Measurements from ENCODE around the gene TMEM98. TPM values are rescaled to one million over a fixed set of nuclear protein-coding genes. Genes with fewer than 3 reads are reported as not detected.
A peak's percentile ranks its signal among the peaks of the same experiment; 100 is the strongest.
"Not testable (repeated sequence)": the region's sequence is repeated elsewhere in the genome, so short reads cannot be mapped to it uniquely, and the experiment has no call there.

TMEM98 gene
- polyA plus RNA-seq (ENCODE audit: insufficient read length in 12 of 12) = 10 to 100 TPM in 11 of 12 donors, not detected in 1; 27.5 to 83.9 (median 40.8) TPM
- long read RNA-seq, donor 1, full-length matches to known transcripts = 75 of 94 reads
- long read RNA-seq, donor 1, partial matches to known transcripts = 14 of 94 reads
- long read RNA-seq, donor 1, other reads (novel, unspliced or antisense) = 5 of 94 reads
- long read RNA-seq, donor 2, full-length matches to known transcripts = 22 of 32 reads
- long read RNA-seq, donor 2, partial matches to known transcripts = 10 of 32 reads
- long read RNA-seq, donor 2, other reads (novel, unspliced or antisense) = 0 of 32 reads
- long read RNA-seq, donor 3, full-length matches to known transcripts = 7 of 7 reads
- long read RNA-seq, donor 3, partial matches to known transcripts = 0 of 7 reads
- long read RNA-seq, donor 3, other reads (novel, unspliced or antisense) = 0 of 7 reads
- long read RNA-seq, donor 4, full-length matches to known transcripts = 13 of 13 reads
- long read RNA-seq, donor 4, partial matches to known transcripts = 0 of 13 reads
- long read RNA-seq, donor 4, other reads (novel, unspliced or antisense) = 0 of 13 reads
- long read RNA-seq, donor 5, full-length matches to known transcripts = 26 of 26 reads
- long read RNA-seq, donor 5, partial matches to known transcripts = 0 of 26 reads
- long read RNA-seq, donor 5, other reads (novel, unspliced or antisense) = 0 of 26 reads
- long read RNA-seq, donor 6, full-length matches to known transcripts = 18 of 18 reads
- long read RNA-seq, donor 6, partial matches to known transcripts = 0 of 18 reads
- long read RNA-seq, donor 6, other reads (novel, unspliced or antisense) = 0 of 18 reads
- long read RNA-seq, donor 7, full-length matches to known transcripts = 12 of 12 reads
- long read RNA-seq, donor 7, partial matches to known transcripts = 0 of 12 reads
- long read RNA-seq, donor 7, other reads (novel, unspliced or antisense) = 0 of 12 reads
- long read RNA-seq, donor 8, full-length matches to known transcripts = 19 of 19 reads
- long read RNA-seq, donor 8, partial matches to known transcripts = 0 of 19 reads
- long read RNA-seq, donor 8, other reads (novel, unspliced or antisense) = 0 of 19 reads
- long read RNA-seq, donor 9, full-length matches to known transcripts = 19 of 19 reads
- long read RNA-seq, donor 9, partial matches to known transcripts = 0 of 19 reads
- long read RNA-seq, donor 9, other reads (novel, unspliced or antisense) = 0 of 19 reads
- long read RNA-seq, donor 10, full-length matches to known transcripts = 18 of 18 reads
- long read RNA-seq, donor 10, partial matches to known transcripts = 0 of 18 reads
- long read RNA-seq, donor 10, other reads (novel, unspliced or antisense) = 0 of 18 reads
- long read RNA-seq, donor 11, full-length matches to known transcripts = 17 of 17 reads
- long read RNA-seq, donor 11, partial matches to known transcripts = 0 of 17 reads
- long read RNA-seq, donor 11, other reads (novel, unspliced or antisense) = 0 of 17 reads

- DNase-seq = peak; percentile 30
These were observed at the start of gene TMEM98 for GRCh38 chr17:32927724-32928585. Gene TMEM98, plus strand, starts transcription at chr17:32928153. Its CDS starts 3,376 bp downstream, at chr17:32931529.

DNA sequence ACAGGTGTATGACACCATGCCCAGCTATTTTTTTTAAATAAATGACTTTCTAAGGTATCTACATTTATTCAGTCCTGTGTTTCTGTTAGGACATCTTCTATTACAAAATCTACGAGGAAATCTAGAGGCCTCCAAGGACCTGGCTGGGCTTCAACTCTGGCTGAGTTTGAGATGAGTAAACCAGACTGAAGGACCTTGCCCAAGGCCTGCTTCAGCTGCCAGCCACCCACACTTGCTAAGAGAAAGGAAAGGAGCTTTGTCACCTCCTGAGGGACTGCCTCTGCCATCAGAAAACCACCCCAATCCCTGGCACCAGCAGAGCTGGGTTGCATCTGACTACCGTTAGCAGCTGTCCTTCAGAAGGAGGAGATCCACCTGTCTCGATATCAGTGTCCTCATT is 49.7 kb upstream of the TMEM98 start:
- no peak for DNase-seq

DNA sequence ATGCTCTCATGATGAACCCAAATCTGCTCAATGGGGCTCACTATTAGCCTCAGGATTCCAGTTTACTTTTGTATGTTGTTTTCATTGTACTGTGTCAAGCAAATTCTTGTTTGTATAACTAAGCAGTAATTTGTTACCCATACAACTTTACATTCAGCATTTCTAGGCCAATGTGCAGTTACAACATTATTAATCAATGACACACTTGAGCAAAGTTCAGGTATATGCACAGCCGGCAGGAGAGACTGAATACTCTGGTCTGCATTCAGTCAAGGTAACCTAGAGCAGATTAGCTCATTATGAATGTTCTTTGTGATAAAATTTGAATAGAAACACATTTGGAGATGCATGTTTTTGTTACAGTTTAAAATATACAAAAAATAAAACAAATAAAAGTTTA is 48.8 kb upstream of the TMEM98 start:
- no peak for DNase-seq

DNA sequence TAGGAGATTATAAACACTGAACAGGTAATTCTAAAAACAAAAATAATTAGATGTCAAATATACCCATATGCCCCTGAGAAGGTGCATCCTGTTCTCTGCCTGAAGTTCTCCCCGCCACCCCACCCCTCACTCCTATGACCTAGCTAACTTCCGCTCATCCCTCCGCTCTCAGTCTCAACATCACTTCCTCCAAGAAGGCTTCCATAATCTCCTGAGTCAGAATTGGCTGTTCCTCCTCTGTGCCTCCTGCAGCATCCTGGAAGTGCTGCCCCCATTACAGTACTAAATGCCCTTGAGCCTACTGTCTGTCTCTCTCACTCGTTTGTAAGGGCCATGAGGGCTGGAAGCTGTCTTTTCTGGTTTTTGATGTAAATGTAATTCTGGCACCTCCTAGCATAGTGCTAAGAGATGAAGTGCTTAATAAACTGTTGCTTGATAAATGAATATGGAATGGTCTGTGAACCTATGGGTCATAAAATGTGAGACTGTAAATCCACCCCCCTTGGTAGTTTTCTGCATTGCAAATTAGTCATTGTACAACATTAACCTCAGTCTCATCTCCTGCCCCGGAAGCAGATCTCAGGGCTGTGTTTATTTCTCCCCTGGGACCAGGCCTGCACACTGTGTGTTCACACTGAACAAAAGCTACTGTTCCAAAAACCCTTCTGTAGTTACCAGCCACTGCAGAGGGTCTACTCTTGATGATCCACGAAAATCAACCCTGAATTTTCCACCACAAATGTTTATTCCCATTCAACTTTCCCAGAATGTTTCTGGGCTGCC is 47.1 kb upstream of the TMEM98 start:
- DNase-seq = no peak

DNA sequence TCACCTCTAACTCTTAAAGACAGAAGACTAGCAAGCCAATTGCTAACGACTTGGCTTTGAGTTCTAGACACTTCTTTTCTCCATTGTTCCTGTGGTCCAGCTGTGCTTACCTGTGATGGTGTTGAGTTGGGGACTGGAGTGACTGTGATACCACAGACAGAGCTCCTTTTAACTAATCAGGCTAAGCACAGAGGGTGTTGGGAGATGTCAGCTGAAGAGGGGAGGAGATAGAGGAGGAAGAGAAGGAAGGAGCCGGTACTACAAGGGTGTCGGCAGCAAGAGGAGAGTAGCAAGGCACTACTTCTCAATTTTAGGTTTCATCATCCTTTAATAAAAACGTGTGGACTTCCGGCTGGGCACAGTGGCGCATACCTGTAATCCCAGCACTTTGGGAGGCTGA is 45.9 kb upstream of the TMEM98 start:
- DNase-seq = no peak

DNA sequence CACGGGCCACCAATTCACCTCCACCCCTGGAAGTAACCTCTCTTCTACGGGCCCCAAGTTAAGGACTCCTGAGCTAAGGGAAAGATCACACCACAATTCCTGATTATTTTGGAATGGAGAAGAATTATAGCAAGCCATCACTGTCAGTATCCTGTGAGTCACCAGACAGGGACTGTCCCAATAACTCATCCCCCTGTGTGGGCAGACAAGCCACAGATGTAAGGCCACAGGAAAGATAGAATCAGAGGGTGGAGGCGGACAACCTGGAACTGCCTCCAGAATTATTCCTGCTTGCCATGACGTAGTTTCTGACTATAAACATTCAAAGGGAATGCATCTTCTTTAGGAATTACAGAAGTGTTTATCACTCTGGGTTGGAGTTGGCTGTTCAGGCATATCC is 45.2 kb upstream of the TMEM98 start:
- no peak for DNase-seq

DNA sequence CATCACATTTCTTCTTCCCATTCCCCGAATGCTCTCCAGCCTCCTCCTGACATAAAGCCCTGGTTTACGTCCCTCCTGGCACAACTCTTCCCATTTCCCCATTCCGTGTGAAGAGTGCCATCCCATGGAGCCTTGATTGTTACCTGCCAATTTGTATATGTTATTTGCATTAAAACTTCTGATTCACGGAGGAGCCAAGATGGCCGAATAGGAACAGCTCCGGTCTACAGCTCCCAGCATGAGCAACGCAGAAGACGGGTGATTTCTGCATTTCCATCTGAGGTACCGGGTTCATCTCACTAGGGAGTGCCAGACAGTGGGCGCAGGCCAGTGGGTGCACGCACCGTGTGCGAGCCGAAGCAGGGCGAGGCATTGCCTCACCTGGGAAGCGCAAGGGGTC is 41.0 kb upstream of the TMEM98 start:
- not testable (repeated sequence) for DNase-seq

DNA sequence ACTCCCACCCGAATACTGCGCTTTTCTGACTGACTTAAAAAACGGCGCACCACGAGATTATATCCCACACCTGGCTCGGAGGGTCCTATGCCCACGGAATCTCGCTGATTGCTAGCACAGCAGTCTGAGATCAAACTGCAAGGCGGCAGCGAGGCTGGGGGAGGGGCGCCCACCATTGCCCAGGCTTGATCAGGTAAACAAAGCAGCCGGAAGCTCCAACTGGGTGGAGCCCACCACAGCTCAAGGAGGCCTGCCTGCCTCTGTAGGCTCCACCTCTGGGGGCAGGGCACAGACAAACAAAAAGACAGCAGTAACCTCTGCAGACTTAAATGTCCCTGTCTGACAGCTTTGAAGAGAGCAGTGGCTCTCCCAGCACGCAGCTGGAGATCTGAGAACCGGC is 40.5 kb upstream of the TMEM98 start:
- DNase-seq = not testable (repeated sequence)

DNA sequence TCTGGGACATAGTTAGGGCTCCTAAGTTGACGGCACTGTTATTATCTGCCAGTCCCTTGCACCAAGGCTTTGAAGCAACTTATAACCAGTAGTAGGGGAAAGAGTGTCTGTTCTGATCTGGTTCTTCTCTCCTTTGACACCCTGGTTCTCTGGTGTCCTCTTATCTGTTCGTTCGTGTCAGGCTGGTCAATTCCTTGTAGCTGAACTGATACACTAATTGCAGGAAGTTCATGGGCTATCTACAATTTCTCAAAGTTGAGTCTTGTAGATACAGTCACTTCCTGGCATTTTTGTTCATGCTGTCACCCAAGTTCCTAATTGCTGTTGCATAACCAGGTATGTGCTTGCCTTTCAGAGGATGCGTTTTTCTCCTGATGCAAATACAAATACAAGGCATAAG is 33.7 kb upstream of the TMEM98 start:
- DNase-seq = no peak

DNA sequence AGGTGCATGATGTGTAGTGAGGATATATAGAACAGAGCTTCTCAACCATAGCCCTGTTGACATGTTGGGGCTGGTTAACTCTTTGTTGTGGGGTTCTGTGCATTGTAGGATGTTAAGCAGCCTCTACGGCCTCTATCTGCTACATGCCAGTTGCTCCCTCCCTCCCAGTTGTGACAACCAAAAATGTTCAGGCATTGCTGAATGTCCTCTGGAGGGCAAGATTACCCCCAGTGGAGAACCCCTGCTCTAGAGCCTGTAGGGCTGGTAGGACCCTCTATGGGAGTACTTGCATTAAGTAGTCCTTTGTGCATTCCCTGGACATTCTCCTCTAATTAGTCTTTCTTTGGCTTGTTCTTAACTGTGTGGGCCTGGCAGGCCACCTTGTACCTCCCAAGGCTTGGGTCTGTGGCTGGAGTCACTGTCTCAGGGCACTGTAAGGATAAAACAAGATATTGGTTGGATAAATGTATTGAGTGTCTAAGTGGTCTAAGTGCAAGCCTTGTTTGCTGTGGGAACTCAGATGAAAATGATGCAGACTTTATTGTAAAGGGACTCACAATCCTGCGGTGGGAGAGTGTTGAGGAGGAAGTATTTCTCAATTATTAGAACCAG is 31.2 kb upstream of the TMEM98 start:
- DNase-seq = no peak

GRCh38 chr17:32899236-32900013 is 28.5 kb upstream of the TMEM98 start:
- no peak for DNase-seq

DNA sequence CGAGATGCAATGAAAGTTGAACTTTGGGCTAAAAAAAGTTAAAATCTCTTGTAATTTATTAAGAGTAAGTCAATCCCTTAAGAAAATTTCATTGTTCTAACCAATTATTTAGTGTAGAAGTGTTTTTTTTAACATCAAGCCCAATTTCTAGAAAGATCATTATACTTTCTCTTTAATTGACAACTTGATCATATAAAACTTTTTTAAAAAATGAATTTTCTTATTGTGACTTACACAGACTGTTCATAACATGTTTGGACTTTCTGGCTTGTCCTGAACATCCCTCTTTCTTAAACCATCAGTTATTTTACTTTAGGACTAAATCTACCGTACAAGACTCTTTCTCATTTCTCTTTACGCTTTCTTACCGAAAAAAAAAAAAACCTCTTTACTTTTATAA is 26.2 kb upstream of the TMEM98 start:
- no peak for DNase-seq

DNA sequence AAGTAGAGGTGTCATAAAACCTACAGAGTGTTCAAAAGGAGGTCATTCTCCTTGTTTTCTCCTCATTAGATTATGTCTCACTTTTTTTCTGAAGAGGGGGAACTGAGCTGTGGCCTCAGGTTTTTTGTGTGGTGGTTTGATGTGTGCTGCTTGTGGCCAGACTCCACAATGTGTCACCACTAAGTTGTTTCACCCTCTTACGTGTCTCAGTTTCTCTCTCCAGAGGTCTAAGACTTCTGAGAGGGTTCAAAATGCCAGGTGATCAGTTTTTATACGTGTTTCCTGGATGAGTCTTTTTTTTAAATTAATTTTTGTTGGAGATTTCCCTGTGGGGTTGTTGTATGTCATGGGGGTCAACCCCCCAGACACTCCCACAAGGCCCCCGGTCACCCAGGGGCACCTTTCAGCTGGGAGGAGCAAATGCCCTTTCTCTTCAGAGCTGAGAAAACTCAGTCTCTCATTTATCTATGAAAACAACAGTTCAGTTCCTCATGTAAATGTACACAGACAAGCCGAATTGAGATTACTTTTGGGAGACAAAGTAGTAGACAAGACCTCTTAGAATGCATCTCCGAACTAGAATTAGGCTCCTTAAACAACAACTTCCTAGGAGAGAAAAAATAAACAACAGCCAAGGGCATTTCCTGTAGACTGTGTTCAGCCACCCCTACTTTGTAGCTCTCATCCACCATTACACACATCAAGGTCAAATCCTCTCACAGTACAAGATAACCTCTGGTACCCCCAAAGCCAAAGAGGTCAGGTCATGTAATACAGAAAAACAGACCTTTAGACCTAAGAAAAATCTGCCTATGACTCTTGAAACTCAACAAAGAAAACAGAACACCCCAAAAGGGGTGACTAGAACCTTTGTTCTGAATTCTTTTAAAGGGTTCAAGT is 23.9 kb upstream of the TMEM98 start:
- no peak for DNase-seq

DNA sequence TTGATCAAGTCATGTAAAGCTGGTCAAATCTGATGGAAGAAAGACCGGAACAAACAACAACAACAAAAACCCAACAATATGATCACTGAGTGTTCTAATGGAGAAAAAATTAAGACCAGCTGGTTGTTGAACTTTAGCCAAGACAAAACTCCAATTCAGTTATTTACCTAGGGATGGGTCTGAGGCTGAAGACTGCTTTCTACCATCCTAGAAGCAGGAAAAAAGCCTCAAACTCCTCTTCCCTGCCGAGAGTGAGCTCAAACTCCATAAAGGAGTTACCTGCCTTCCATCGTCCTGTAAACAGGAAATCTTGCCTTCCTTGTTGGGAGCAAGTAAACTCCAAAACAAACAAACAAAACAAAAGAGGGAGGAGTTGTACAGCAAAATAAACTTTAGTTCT is 23.1 kb upstream of the TMEM98 start:
- DNase-seq = no peak

- DNase-seq = no peak
These were observed 20.4 kb upstream of the TMEM98 start for GRCh38 chr17:32907583-32907982.

- peak; percentile 55 for DNase-seq
These were observed 18.1 kb upstream of the TMEM98 start for GRCh38 chr17:32909787-32910369.

DNA sequence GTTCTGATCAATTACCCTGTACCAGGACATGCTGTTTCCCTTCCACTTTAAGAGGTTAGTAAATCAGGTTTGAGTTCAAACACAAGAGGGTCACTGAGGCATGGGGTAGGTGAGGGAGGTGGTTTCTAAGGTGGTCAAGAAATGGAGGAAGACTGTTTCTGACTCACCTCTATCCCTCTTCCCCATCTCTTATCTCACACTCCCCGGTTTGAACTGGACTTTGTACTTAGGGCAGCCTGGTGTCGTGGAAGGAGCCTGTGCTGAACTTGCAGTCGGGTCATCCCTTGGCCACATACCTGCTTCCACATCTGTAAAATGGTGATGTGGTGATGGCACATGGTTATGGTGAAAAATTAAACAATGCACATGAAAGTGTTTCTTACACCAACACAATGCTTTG is 17.2 kb upstream of the TMEM98 start:
- no peak for DNase-seq
